Endothelial cell of umbilical vein (primary cell): ENCODE data around the gene FMN1. TPM values are rescaled to one million over a fixed set of nuclear protein-coding genes. Genes with fewer than 3 reads are reported as not detected.

Experiments
- BruUV-seq: library from RNA; stranded (reverse); fragments of 400-500 nt; replicated peaks from 2 replicates; lab custom pipeline; 2021; lab: Mats Ljungman, UMichigan
- CTCF ChIA-PET: fragments of 300-600, 350-600 bp; sonication (Branson Sonifier 250); formaldehyde crosslinking; loops from one replicate; lab custom pipeline; 2021; ENCODE audit warnings: antibody characterized with exemption, inconsistent platforms; lab: Charles Lee
- POLR2A ChIA-PET: fragments of 300-600, 350-600 bp; sonication (Branson Sonifier 250); formaldehyde crosslinking; loops from one replicate; lab custom pipeline; 2021; ENCODE audit warnings: antibody characterized with exemption, inconsistent platforms; lab: Charles Lee
- DNase-seq: peaks from one replicate; pipeline ENCODE4 v3.0.0-alpha.2; 2011; ENCODE audit warnings: low read depth, low spot score
- FAIRE-seq: peaks from 2 replicates; lab custom pipeline; 2011; peaks lifted over from hg19 to GRCh38; lab: Jason Lieb, UNC
- H2AFZ ChIP-seq: 2 replicates; pipeline ENCODE4 v1.6.0; 2012; ENCODE audit warnings: low read depth, low read length, control low read depth, inconsistent platforms
- H3K27ac ChIP-seq: 2 replicates; pipeline ENCODE4 v1.5.1; 2011; ENCODE audit warnings: low read depth, mild to moderate bottlenecking, control low read depth, low read length, moderate library complexity; ENCODE audit not compliant: insufficient read depth
- H3K27me3 ChIP-seq, 2 experiments: 2 replicates each; pipeline versions ENCODE4 v1.6.0 to v1.6.1; 2011; ENCODE audit warnings: low read length in 2 of 2, mixed read lengths in 1 of 2; ENCODE audit not compliant: control insufficient read depth in 2 of 2, insufficient read depth in 2 of 2
- H3K36me3 ChIP-seq, 2 experiments: 2 replicates in 1 of 2; 3 replicates in 1 of 2; pipeline ENCODE4 v1.5.1; 2011; ENCODE audit warnings: low read length in 2 of 2, mild to moderate bottlenecking in 1 of 2, moderate library complexity in 1 of 2; ENCODE audit not compliant: control insufficient read depth in 2 of 2, insufficient read depth in 2 of 2; ENCODE audit errors: extremely low read depth in 1 of 2
- H3K4me1 ChIP-seq: 3 replicates; pipeline ENCODE4 v1.5.1; 2011; ENCODE audit warnings: mild to moderate bottlenecking, low read length; ENCODE audit not compliant: control insufficient read depth, insufficient read depth; ENCODE audit errors: extremely low read depth
- H3K4me2 ChIP-seq: 2 replicates; pipeline ENCODE4 v1.6.1; 2011; ENCODE audit warnings: low read length, control low read depth, mixed read lengths; ENCODE audit not compliant: insufficient read depth
- H3K4me3 ChIP-seq, 3 experiments: fragments of 200-600 bp in 1 of 3; sonication (generic), shearing (Covaris generic) in 1 of 3; replicated peaks in 1 of 3; 2 replicates each; pipeline ENCODE4 v1.5.1; 2011 to 2016; ENCODE audit warnings: control low read depth in 3 of 3, low read length in 3 of 3, mild to moderate bottlenecking in 2 of 3, inconsistent platforms in 1 of 3, low read depth in 1 of 3, moderate library complexity in 1 of 3; ENCODE audit not compliant: insufficient read depth in 1 of 3
- H3K79me2 ChIP-seq: 2 replicates; pipeline ENCODE4 v1.6.0; 2012; ENCODE audit warnings: low read length, inconsistent platforms; ENCODE audit not compliant: control insufficient read depth, insufficient read depth
- H3K9ac ChIP-seq: replicated peaks from 2 replicates; pipeline ENCODE3; 2011; ENCODE audit warnings: low read length, control low read depth; ENCODE audit not compliant: insufficient read depth; ENCODE audit errors: extremely low read depth
- H3K9me1 ChIP-seq: replicated peaks from 3 replicates; pipeline ENCODE4 v1.6.0; 2011; ENCODE audit warnings: mild to moderate bottlenecking, low read length; ENCODE audit not compliant: control insufficient read depth, insufficient read depth; ENCODE audit errors: extremely low read depth
- H3K9me3 ChIP-seq: replicated peaks from 2 replicates; pipeline ENCODE4 v1.5.1; 2012; ENCODE audit warnings: low read length, inconsistent platforms; ENCODE audit not compliant: control insufficient read depth, insufficient read depth
- H4K20me1 ChIP-seq: replicated peaks from 2 replicates; pipeline ENCODE3; 2011; ENCODE audit warnings: mild to moderate bottlenecking, low read length; ENCODE audit not compliant: control insufficient read depth, insufficient read depth; ENCODE audit errors: extremely low read depth
- EZH2 ChIP-seq: IDR thresholded peaks from 2 replicates; pipeline ENCODE4 v1.6.1; 2012; ENCODE audit warnings: borderline replicate concordance, low read depth, mild to moderate bottlenecking, moderate library complexity, low read length, inconsistent platforms; ENCODE audit not compliant: severe bottlenecking
- FOS ChIP-seq: IDR thresholded peaks from 2 replicates; pipeline ENCODE4 v1.6.1; 2011; ENCODE audit warnings: mild to moderate bottlenecking, low read length, moderate library complexity, borderline replicate concordance; ENCODE audit not compliant: insufficient read depth
- GATA2 ChIP-seq: IDR thresholded peaks from 2 replicates; pipeline ENCODE4 v1.7.0; 2011; ENCODE audit warnings: low read depth, mild to moderate bottlenecking, moderate library complexity, mixed read lengths, low read length; ENCODE audit not compliant: insufficient read length, insufficient read depth
- JUN ChIP-seq: IDR thresholded peaks from 2 replicates; pipeline ENCODE4 v1.6.1; 2011; ENCODE audit warnings: borderline replicate concordance, low read depth; ENCODE audit not compliant: insufficient read length, insufficient read depth
- MYC ChIP-seq: IDR thresholded peaks from one replicate; pipeline ENCODE4 v1.6.1; 2011; ENCODE audit warnings: mild to moderate bottlenecking, low read depth, low read length
- POLR2A ChIP-seq: IDR thresholded peaks from 2 replicates; pipeline ENCODE4 v1.6.1; 2012; ENCODE audit warnings: low read depth, mild to moderate bottlenecking, control low read depth, low read length
- POLR2AphosphoS5 ChIP-seq: IDR thresholded peaks from 2 replicates; pipeline ENCODE4 v1.6.1; 2012; ENCODE audit warnings: low read depth, mild to moderate bottlenecking, control low read depth, low read length, moderate library complexity; ENCODE audit not compliant: insufficient read depth
- dilution Hi-C: fragments of 300-500 bp; cut with MboI; formaldehyde crosslinking; loops from one replicate; pipeline ENCODE4 v1.15.0; 2019; ENCODE audit warnings: low sequenced_read_pairs; ENCODE audit not compliant: extremely low pct_ligation_motif_present
- intact Hi-C: fragments of 100-400 bp; cut with micrococcal nuclease; formaldehyde crosslinking; loops from one replicate; pipeline ENCODE4 v1.10.0; 2022
- polyA plus RNA-seq, 4 experiments: library from polyadenylated mRNA; depleted of rRNA in 3 of 4; stranded (reverse) in 3 of 4; unstranded in 1 of 4; fragments of >200 nt; gene quantifications; 2 replicates each; pipeline versions ENCODE4 v1.2.1 to v1.2.3, GENCODE V29; 2011 to 2012; ENCODE audit warnings: missing spikeins in 1 of 4
- total RNA-seq: library from RNA; stranded (reverse); gene quantifications from 2 replicates; pipeline ENCODE4 v1.2.3, GENCODE V29; 2021
- TF ChIP-seq, protein P1 (sequence below), 2 donors: IDR thresholded peaks; 1 replicate in 1 of 2; 2 replicates in 1 of 2; pipeline ENCODE4 v1.5.1; 2011; ENCODE audit warnings: low read length in 2 of 2, mild to moderate bottlenecking in 2 of 2, moderate library complexity in 2 of 2, control low read depth in 1 of 2, inconsistent platforms in 1 of 2, low read depth in 1 of 2; ENCODE audit not compliant: insufficient read depth in 1 of 2; ENCODE audit errors: extremely low read depth in 1 of 2
- TF ChIP-seq, protein P2 (sequence below): IDR thresholded peaks from 2 replicates; pipeline ENCODE4 v1.6.1; 2011; ENCODE audit not compliant: insufficient read depth, insufficient read length

The FMN1 gene
- total and polyA plus RNA-seq, 2 donors (not counting 3 experiments of a cell fraction or from before 2014, with no cell fraction given) = 0.01 to 0.29 TPM

- H3K9me1 ChIP-seq = no peaks in the 10 kb centered on the region
- ChIA-PET POLR2A (no interaction called here), CTCF (interaction anchor here (2.9 kb wide), 1 partner anchor 16 kb away, joined by 9 read pairs; no protein-coding TSS in a partner anchor)
- no peak overlapping the region for H2AFZ ChIP-seq
- DNase-seq = no peak
- H3K4me1 ChIP-seq = no peaks in the 10 kb centered on the region
- intact Hi-C loops = no loop called here
- no peaks in the 10 kb centered on the region for H3K9me3 ChIP-seq
- FAIRE-seq = no peak
- no peak for TF ChIP-seq MYC
- TF ChIP-seq JUN = no peak
- TF ChIP-seq FOS = no peak
- no peak for TF ChIP-seq POLR2AphosphoS5
- TF ChIP-seq GATA2 = no peak
- no peak for TF ChIP-seq POLR2A
- TF ChIP-seq, protein P1, sequence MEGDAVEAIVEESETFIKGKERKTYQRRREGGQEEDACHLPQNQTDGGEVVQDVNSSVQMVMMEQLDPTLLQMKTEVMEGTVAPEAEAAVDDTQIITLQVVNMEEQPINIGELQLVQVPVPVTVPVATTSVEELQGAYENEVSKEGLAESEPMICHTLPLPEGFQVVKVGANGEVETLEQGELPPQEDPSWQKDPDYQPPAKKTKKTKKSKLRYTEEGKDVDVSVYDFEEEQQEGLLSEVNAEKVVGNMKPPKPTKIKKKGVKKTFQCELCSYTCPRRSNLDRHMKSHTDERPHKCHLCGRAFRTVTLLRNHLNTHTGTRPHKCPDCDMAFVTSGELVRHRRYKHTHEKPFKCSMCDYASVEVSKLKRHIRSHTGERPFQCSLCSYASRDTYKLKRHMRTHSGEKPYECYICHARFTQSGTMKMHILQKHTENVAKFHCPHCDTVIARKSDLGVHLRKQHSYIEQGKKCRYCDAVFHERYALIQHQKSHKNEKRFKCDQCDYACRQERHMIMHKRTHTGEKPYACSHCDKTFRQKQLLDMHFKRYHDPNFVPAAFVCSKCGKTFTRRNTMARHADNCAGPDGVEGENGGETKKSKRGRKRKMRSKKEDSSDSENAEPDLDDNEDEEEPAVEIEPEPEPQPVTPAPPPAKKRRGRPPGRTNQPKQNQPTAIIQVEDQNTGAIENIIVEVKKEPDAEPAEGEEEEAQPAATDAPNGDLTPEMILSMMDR (IDR thresholded peaks at IDR 0.05; ENCODE audit: extremely low read depth in 1 of 2, insufficient read depth in 1 of 2, low read depth in 1 of 2, low read length in 2 of 2) = no peak
- TF ChIP-seq, protein P2, sequence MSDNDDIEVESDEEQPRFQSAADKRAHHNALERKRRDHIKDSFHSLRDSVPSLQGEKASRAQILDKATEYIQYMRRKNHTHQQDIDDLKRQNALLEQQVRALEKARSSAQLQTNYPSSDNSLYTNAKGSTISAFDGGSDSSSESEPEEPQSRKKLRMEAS = no peak
- TF ChIP-seq EZH2 = no peak
- no TSS peak for BruUV-seq
- no peak overlapping the region for H3K9ac ChIP-seq
- dilution Hi-C loops = no loop called here
- no peaks in the 10 kb centered on the region for H3K36me3 ChIP-seq
- no peaks in the 10 kb centered on the region for H4K20me1 ChIP-seq
- H3K4me3 ChIP-seq = no peak overlapping the region
- H3K27ac ChIP-seq = no peak overlapping the region
- no peaks in the 10 kb centered on the region for H3K79me2 ChIP-seq
- no peak overlapping the region for H3K4me2 ChIP-seq
- peaks cover 4 to 12% of the 10 kb centered on the region in 2 experiments for H3K27me3 ChIP-seq
Measured at GRCh38 chr15:33148129-33148751, 46.3 kb downstream of the FMN1 start.
